HG02840 (cell line): Measurements from ENCODE around the gene NFRKB.

Experiments used
- ATAC-seq: cut with Tn5 transposase; IDR thresholded peaks from one replicate; pipeline ENCODE4 v1.9.1; 2021; ENCODE audit warnings: mild to moderate bottlenecking, moderate library complexity, moderate number of reproducible peaks; ENCODE audit not compliant: unreplicated experiment, low FRiP score

The NFRKB gene

DNA sequence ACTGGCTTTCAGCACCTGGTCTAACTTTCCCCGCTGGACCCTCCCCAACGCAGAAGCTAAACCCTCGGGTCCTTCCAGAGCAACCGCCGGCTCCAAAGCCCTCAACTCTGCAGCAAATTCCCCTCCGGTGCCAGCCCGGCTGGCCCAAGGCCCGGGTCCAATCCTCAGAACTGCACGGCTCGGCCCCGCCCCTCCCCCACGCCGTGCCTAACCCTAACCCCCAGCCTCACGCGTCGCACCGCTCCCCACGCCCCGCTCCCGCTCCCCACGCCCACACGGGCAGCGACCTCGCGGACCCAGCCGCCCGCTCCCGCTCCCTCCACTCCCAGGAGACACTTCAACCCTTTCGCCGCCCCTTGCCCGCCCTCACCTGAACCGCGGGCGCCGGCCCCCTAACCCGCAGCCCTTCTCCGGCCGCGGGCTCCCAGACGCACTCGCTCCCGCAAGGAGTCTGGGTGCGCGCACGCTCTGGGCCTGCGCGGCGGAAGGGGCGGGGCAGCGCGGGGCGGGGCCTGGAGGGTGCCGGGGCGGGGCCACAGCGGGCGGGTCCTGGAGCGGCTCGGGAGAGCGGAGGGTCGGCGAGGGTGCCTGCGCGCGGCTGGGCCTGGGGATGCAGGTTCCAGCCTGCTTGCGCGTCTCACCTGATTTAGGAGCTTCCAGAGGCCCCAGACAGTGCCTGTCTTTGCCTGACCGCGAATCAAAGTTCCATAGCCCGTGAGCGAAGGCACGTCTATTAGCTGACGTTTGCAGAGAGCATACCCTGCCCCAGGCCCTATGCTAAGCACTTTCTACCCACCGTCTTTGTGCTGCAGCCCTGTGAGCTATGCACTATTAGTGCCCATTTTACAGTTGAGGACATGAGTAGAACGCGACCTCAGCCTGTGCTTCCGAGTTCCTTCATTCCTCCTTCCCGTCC lies at the start of gene NFRKB:
TSS of gene NFRKB (minus strand) at position 453 of the 916 bp plus-strand sequence. CDS start 2,729 bp downstream, outside the sequence.
- peak; percentile 93 for ATAC-seq

DNA sequence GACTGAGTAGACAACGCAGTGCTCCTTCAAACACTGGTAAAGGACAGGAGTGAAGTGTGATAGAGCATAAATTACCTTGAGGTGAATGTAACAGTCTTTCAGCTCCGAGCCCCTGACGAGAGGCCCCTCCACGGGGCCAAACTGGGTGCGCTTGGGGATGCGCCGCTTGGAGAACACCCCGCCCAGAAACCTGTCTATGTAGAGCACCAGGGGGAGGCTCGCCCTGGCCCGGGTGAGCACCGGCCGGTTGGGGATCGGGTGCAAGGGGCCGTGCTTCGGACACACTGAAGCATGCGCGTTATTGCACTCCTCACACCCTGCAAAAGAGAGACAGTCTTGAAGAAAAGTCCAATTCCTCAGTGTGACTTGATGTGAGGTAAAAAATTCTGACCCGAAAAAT lies 49.3 kb upstream of the NFRKB start:
- ATAC-seq, result no peak

DNA sequence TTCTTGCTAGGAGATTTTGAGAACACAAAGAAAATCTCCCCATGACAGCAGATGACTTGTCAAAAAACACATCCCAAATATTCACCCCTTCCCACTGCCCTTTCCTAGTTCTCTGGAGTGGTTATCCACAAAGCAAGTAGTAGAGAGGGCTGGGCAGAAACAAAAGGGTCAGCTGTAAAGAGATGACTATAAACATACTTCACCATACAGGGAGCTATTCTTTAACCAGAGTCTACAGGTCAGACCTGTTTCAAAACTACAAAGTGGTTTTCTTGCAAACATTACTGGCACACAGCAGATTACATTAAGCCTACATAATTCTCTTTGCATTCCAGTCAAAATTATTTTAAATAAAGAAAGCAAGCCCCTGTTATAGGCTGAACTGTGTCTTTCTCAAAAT lies 47.7 kb upstream of the NFRKB start:
- no peak for ATAC-seq

DNA sequence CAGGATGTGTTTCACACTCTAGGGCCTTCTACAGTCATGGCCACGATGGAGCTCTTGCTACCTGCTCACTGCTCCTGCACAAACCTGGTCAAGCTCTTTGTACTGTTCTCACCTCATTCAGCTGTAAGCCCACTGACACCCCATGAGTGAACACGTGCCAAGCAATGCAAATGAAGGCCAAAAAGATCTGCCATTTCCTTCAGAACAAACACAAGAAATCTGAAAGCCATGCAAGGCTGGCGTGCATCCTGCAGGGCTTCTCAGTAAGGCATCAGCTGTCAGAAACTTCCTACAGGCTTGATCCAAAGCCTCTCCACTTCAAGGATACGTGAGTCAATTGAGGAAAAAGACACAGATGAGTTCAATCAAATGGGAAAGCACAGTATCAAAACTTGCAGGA lies 44.1 kb upstream of the NFRKB start:
- no peak for ATAC-seq

- ATAC-seq, result no peak
These were observed 43.4 kb upstream of the NFRKB start for GRCh38 chr11:129938764-129939163.

GRCh38 chr11:129937592-129938238 lies 42.3 kb upstream of the NFRKB start:
- ATAC-seq, result no peak

GRCh38 chr11:129935723-129936122 lies 40.3 kb upstream of the NFRKB start:
- ATAC-seq, result no peak

GRCh38 chr11:129933891-129934290 lies 38.5 kb upstream of the NFRKB start:
- no peak for ATAC-seq

DNA sequence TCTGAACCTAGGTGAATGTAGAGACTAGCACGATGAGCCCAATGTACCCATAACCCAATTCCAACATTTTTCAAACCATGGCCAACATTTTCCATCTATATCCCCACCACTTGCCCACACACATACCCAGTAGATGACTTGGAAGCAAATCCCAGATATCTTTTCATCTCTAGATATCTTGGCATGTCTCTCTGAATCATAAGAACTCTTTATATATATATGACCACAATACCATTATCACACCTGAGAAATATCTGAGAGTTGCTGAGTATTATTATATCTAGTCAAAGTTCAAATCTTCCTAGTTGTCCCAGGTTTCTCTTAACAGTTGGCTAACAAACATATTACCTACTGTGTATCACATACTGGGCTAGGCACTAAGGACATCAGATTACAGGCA lies 37.9 kb upstream of the NFRKB start:
- no peak for ATAC-seq

DNA sequence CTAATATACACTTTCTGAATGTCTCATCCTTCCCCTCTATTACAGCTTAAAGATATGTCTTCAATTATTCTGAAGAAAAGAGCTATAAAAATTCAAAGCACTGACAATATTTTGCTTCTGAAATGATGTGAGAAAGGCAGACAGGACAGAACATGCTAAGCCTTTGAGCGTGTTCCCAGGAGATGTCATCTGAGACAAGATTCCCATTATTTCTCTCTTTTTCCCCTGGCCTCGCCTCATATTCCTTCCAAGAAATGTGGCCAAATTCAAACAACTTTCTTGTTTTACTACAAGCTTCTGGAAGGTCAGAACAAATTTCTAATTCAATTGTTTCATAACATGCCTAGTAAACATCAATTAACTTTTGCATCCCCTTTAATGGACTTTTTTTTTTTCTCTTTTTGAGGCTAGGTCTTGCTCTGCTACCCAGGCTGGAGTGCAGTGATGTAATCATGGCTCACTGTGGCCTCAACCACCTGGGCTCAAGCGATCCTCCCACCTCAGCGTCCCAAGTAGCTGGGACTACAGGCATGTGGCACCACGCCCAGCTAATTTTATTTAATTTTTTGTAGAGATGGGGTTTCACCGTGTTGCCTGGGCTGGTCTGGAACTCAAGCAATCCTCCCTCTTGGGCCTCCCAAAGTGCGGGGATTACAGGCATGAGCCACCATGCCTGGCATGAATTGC lies 37.1 kb upstream of the NFRKB start:
- ATAC-seq, result no peak

GRCh38 chr11:129930743-129931142 lies 35.4 kb upstream of the NFRKB start:
- ATAC-seq, result no peak

DNA sequence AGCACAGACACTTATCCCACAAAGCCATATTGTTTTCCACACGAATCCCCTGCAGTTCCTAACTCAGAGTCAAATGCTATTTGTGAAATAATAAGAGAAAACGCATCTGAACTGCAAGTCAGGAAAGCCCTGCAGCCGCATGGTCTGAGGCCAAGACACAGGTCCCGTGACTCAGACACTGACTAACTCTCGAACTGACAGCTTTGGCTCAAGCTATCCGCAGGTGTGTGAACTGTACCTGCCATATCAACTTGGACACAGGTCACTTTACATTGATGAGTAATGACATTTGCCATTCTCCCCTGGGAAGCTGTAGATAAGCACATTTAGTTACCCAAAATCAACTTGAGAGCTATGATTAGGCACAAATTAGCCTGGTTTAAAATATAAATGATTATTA lies 34.9 kb upstream of the NFRKB start:
- no peak for ATAC-seq

DNA sequence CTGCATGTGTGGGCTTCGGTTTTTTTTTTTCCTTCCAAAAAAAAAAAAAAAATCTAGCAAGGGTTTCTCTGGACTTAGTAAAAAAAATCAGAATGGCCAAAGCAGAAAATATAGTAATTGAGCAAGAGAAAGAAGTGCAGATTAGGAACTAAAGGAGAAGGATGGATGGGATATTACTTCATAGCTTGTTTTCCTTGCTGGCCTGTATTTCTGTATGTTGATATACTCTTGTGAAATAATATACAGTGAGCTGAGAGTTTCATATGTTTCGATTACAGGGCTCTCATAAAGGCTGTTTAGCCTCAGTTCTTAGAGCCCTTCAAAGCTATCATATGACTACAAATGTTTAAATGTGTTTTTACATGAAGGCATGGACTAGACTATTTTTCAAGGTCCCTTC lies 34.3 kb upstream of the NFRKB start:
- ATAC-seq, result no peak

DNA sequence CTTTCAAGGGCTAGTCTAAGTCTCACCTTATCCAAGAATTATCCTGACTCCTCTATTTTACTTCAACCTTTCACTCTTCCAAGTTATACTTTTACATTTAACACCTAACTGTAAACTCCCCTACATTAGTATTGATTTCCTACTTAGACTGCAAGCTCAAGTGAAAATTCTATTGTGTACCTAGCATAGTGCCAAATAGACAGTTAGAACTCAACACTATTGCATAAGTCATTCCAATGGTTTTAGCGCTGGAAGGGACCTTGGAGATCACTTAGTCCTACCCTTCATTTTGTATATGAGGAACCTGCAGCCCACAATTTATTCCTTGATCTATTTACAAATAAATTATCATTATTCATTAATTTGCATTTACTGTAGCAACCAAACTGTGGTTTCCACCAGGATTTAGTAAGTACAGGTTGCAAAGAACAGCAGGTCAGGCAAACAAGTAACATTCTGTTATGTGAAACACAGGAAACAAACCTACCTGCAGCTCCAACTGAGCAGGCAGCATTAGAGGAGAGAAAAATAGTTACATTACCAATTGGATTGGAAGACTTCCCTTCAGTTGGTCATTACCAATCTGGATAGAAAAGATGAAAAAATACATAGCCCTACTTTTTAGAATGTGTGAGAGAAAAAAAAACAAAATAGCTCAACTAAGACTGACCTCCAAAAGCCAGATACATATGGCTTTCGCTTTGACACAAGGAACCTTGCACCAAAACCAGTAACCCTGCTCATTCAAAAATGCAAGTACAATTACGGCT lies 33.7 kb upstream of the NFRKB start:
- no peak for ATAC-seq

DNA sequence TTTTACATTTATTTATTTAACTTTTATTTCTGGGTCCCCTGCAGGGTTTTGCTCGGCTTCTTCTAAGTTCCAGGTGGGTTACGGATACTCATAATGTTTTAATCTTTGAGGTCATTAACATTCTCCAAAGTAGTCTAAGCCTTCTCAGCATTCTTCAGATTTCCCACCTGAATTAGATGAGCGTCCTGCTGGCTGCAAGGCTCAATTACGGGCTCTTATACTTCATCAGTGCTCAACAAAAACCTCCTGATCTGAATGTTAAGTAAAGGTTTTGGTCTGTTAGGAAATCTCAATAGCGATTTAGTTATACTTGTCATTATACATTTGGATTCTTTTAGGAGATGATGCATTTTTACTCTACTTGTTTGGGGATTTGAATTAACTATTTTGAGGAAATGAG lies 27.3 kb upstream of the NFRKB start:
- no peak for ATAC-seq

DNA sequence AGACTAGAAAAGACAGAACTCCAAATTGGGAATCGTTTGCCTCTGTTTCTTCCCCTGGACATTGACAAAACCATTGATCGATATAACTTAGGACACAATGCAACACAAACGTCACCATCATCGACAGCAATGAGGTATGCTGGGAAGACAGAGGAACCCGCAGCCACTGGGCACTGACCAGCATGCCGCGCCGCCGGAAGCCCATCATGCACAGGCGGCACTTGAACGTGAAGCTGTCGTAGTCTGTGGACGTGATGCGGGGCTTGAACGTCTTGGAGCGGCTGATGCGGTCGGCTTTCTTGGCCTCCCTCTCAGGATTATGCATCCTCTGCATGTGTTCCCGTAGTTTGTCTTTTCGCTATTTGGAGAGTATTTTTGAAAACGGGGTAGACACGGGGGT lies 23.0 kb upstream of the NFRKB start:
- no peak for ATAC-seq

GRCh38 chr11:129917231-129917630 lies 21.9 kb upstream of the NFRKB start:
- ATAC-seq, result no peak

DNA sequence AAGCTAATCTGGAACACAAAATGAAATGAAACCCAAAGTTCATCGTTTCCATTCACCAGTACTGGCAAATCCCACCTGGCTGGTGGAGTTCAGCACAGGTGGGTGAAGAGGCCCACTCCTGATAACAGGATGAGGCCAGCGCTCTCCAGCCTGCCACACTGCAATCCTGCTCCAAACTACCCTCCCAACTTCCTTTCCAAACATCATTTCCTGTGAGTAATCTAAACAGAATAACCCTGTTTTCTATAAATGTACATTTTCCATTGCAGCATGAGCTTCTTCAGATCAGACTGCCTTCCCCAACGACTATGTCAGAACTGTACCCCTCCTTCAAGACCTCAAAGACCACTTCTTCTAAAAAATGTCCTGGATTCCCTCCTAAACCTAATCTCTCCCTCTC lies 15.9 kb upstream of the NFRKB start:
- ATAC-seq, result no peak

GRCh38 chr11:129910360-129910759 lies 15.0 kb upstream of the NFRKB start:
- ATAC-seq, result no peak

DNA sequence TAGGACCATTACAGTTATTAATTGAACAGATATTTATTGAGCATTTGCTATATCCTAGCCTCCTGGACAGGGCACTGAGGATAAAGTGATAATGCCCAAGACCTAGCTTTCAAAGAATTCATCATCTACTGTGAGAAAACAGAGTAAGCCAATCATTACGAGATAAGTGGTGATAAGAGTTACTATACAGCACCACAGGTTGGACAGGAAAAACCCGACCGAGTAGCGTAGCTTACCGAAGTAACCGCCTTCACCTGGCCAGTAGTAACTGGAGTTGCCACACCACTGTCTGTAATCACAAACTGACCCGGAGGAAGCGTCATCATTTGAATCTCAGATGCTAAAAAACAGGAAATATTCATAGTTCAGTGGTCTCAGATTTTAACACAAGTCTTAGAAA lies 10.0 kb upstream of the NFRKB start:
- ATAC-seq, result no peak

DNA sequence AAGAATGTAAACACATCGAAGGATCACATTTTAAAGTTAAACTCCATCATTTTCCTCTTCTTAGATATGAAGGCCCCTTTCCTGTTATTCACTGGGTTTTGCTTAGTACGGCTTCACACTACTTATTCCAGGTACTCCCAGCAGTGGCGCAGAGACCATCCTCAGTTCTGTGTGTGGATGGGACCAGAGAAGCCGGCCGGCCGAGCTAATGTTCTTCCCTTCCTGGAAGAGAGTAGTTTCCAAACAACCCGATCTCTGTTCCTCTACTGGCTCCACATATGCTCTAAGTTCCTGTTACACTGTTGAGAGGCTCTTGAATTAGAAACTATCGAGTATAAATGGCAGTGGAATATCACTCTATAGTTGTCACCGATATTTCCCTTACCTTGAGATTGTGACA lies 684 bp upstream of the NFRKB start:
- ATAC-seq, result no peak
